GM19455 (cell line): ENCODE results near the gene TMEM165.

ENCODE experiments used
- ATAC-seq: cut with Tn5 transposase; IDR thresholded peaks from one replicate; pipeline ENCODE4 v1.9.1; 2021; ENCODE audit not compliant: unreplicated experiment

The TMEM165 gene

GRCh38 chr4:55399581-55399980, 3.8 kb downstream of the TMEM165 start:
- ATAC-seq: no peak

- no peak for ATAC-seq
Measured at GRCh38 chr4:55405073-55405472, 9.3 kb downstream of the TMEM165 start.

- no peak for ATAC-seq
Measured at GRCh38 chr4:55406545-55406944, 10.8 kb downstream of the TMEM165 start.

GRCh38 chr4:55407119-55407518, 11.4 kb downstream of the TMEM165 start:
- ATAC-seq: no peak

- ATAC-seq: no peak
Measured at GRCh38 chr4:55407764-55408163, 12.0 kb downstream of the TMEM165 start.

- no peak for ATAC-seq
Measured at GRCh38 chr4:55409468-55410171, 13.9 kb downstream of the TMEM165 start.

GRCh38 chr4:55410431-55410830, 14.7 kb downstream of the TMEM165 start:
- no peak for ATAC-seq

GRCh38 chr4:55411621-55412020, 15.9 kb downstream of the TMEM165 start:
- ATAC-seq: no peak

- no peak for ATAC-seq
Measured at GRCh38 chr4:55416176-55416575, 20.4 kb downstream of the TMEM165 start.

GRCh38 chr4:55424791-55425190, 29.0 kb downstream of the TMEM165 start:
- no peak for ATAC-seq

GRCh38 chr4:55431710-55432336, 36.1 kb downstream of the TMEM165 start:
- ATAC-seq: no peak

GRCh38 chr4:55435141-55435841, 39.5 kb downstream of the TMEM165 start:
- no peak for ATAC-seq

GRCh38 chr4:55437356-55437796, 41.6 kb downstream of the TMEM165 start:
- no peak for ATAC-seq

- ATAC-seq: no peak
Measured at GRCh38 chr4:55437823-55438222, 42.1 kb downstream of the TMEM165 start.

GRCh38 chr4:55438314-55438713, 42.6 kb downstream of the TMEM165 start:
- ATAC-seq: no peak

- no peak for ATAC-seq
Measured at GRCh38 chr4:55439023-55439422, 43.3 kb downstream of the TMEM165 start.

- no peak for ATAC-seq
Measured at GRCh38 chr4:55440786-55441185, 45.0 kb downstream of the TMEM165 start.

GRCh38 chr4:55442541-55442940, 46.8 kb downstream of the TMEM165 start:
- no peak for ATAC-seq

- ATAC-seq: no peak
Measured at GRCh38 chr4:55444827-55445226, 49.1 kb downstream of the TMEM165 start.

- no peak for ATAC-seq
Measured at GRCh38 chr4:55445921-55446577, 50.3 kb downstream of the TMEM165 start.

GRCh38 chr4:55446578-55446922, 50.8 kb downstream of the TMEM165 start:
- ATAC-seq: no peak
